Epithelial cell of esophagus (primary cell): Measurements from ENCODE around the gene GALNT15.

ENCODE experiments used
- DNase-seq: peaks from one replicate; pipeline ENCODE4 v3.0.0; 2010; ENCODE audit warnings: low read depth
- H3K4me3 ChIP-seq: 2 replicates; pipeline ENCODE4 v1.5.1; 2011; ENCODE audit warnings: mild to moderate bottlenecking, low read length, control low read depth
- CTCF ChIP-seq: IDR thresholded peaks from 2 replicates; pipeline ENCODE4 v1.5.1; 2011; ENCODE audit warnings: low read depth, mild to moderate bottlenecking, low read length, control low read depth, inconsistent platforms; ENCODE audit not compliant: insufficient read depth; ENCODE audit errors: missing control alignments

GALNT15 gene

DNA sequence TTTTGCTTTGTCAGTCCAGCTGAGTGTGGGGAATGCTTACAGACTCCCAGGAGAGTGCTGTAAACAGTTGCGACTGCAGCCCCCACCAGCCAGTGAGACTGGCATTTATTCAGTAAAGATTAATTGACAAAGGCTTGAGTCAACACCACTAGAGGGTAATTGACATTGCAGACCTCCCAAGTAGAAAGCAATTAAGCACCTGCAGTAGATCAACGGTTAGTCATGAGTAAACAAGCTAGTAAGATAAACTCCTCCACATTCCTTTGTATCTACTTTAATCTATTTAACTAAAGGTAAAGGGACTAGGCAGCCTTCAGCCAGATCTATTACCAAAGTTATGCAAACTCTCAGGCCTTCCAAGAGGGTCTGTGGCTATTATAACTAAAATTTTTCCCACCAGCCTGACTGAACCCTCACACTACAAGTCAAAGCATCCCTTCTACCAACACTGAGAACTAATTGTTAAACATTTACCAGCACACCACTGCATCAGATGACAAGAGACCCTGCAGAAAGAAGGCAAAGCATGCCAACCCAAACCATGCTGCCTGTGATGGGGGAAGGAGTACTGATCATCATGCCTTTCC is 30.5 kb upstream of the GALNT15 start:
- DNase-seq: no peak
- H3K4me3 ChIP-seq: no peak overlapping the region

DNA sequence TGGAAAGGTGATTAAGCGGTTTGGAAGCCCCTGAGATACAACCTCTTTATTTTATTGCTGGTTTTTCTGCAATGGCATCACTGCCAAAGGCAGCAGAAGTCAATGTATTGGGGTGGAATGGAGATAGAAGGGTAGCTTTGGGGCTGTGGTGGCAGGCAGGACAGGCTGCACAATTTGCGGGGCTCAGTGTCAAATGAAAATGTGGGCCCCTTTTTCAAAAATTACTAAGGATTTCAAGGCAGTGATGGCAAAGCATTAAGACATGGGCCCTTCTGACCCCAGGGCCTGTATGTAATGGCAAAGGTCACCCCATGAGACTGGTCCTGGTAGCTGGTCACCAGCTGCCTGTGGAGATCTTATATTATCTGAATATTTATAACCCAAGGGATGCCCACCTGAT is 29.3 kb upstream of the GALNT15 start:
- no peak for TF ChIP-seq CTCF
- no peak overlapping the region for H3K4me3 ChIP-seq
- DNase-seq: no peak

More for the DNA sequence above, 30.5 kb upstream of the GALNT15 start:
- no peak for TF ChIP-seq CTCF

DNA sequence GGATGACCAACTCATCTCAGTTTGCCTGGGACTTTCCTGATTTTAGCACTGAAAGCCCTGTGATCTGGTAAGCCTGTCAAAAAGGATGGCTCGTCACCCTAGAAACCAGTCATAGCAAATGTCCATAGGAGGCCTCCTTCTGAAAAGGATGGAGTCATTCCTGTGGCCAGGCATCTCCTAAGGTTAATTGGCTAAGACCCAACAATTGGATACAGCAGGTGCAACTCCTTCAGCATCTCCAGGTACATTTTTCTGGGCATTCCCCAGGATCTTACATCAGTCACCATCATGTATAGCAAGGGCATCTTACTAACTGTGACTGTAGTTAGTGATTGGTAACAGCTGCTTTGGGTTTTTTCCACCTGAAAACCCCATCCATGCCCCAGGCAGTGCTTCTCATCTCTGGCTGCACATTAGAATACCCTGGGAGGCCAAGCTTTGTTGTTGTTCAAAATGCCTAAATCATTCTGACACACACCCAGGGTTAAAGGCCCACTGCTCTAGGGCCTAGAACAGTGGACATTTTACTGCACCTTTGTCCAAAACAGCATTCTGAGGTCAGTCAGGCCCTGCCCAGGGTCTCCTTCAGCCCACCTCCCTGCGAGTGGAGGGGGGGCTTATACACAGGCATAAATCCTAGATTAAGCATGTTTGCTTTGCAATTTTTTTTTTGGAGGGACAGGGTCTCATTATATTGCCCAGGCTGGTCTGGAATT is 28.3 kb upstream of the GALNT15 start:
- DNase-seq: no peak
- no peak for TF ChIP-seq CTCF
- no peak overlapping the region for H3K4me3 ChIP-seq

- no peak for TF ChIP-seq CTCF
- peak; percentile 83 for DNase-seq
- H3K4me3 ChIP-seq: no peak overlapping the region
Measured at GRCh38 chr3:16147220-16147994, 27.1 kb upstream of the GALNT15 start.

DNA sequence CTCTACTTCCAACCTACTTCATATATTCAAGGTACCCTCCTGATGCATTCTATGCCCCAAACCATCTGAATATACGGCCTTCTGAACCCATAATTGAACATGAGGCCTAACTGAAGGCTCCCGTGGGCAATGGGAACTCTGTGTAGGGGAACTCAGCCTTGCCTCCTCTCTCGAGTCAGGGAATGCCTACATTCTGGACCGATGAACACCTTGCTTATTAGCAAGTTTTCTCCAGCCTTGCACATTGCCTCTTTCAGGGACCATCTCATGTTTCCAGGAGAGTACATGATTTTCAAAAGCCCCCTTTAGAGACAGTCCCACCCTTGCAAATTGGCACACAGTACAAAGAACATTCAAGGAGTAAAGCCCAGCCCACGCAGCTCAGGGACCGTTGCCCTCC is 26.3 kb upstream of the GALNT15 start:
- H3K4me3 ChIP-seq: no peak overlapping the region
- DNase-seq: no peak
- TF ChIP-seq CTCF: no peak

- TF ChIP-seq CTCF: no peak
- DNase-seq: peak; percentile 44
- no peak overlapping the region for H3K4me3 ChIP-seq
Measured at GRCh38 chr3:16148783-16149182, 25.7 kb upstream of the GALNT15 start.

GRCh38 chr3:16150285-16150684 is 24.2 kb upstream of the GALNT15 start:
- TF ChIP-seq CTCF: no peak
- H3K4me3 ChIP-seq: no peak overlapping the region
- DNase-seq: no peak
